ENCODE measurements around the gene ADAM12.

Gene ADAM12

DNA sequence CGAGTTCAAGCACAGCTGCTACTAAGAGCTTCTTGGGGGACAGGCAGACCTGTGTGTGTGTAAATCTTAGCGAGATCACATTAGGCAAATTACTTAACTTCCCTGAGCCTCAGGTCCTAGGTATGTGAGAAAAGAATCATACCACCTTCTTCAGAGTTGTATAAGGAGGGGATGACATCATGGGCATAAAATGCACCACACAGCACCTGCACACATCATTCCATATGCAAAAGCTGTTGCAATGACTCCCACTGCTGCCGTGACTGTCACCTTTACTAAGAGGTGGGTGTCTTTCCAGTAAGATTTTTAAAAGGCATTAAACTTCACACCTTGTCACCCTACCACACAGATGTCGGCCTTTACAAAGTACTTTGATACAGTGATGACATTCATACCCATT is 345.9 kb downstream of the ADAM12 start (continued):
- TF ChIP-seq ARNTL (CRISPR knock-in tag; IDR thresholded peaks at IDR 0.05; ENCODE audit: borderline replicate concordance, low read depth) (no peak), SNAI2 (CRISPR knock-in tag; IDR thresholded peaks at IDR 0.05) (no peak)
- TF ChIP-seq, protein P1, sequence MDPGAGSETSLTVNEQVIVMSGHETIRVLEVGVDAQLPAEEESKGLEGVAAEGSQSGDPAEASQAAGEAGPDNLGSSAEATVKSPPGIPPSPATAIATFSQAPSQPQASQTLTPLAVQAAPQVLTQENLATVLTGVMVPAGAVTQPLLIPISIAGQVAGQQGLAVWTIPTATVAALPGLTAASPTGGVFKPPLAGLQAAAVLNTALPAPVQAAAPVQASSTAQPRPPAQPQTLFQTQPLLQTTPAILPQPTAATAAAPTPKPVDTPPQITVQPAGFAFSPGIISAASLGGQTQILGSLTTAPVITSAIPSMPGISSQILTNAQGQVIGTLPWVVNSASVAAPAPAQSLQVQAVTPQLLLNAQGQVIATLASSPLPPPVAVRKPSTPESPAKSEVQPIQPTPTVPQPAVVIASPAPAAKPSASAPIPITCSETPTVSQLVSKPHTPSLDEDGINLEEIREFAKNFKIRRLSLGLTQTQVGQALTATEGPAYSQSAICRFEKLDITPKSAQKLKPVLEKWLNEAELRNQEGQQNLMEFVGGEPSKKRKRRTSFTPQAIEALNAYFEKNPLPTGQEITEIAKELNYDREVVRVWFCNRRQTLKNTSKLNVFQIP (CRISPR knock-in tag; IDR thresholded peaks at IDR 0.05; ENCODE audit: borderline replicate concordance, low read depth), result no peak

- TF ChIP-seq SNAI2 (CRISPR knock-in tag; IDR thresholded peaks at IDR 0.05), result no peak
- no peak for TF ChIP-seq BACH2 (CRISPR knock-in tag; IDR thresholded peaks at IDR 0.05; ENCODE audit: borderline replicate concordance)
- TF ChIP-seq OSR1 (CRISPR knock-in tag; IDR thresholded peaks at IDR 0.05), result no peak
- TF ChIP-seq ZFP30 (CRISPR knock-in tag; IDR thresholded peaks at IDR 0.05), result no peak
- no peak for TF ChIP-seq ZNF565 (CRISPR knock-in tag; conservative IDR thresholded peaks at IDR 0.05; ENCODE audit: low read depth)
- TF ChIP-seq PPARA (CRISPR knock-in tag; IDR thresholded peaks at IDR 0.05; ENCODE audit: borderline replicate concordance), result no peak
- TF ChIP-seq, protein P1 (CRISPR knock-in tag; IDR thresholded peaks at IDR 0.05; ENCODE audit: borderline replicate concordance, low read depth), result no peak
- TF ChIP-seq, protein P2, sequence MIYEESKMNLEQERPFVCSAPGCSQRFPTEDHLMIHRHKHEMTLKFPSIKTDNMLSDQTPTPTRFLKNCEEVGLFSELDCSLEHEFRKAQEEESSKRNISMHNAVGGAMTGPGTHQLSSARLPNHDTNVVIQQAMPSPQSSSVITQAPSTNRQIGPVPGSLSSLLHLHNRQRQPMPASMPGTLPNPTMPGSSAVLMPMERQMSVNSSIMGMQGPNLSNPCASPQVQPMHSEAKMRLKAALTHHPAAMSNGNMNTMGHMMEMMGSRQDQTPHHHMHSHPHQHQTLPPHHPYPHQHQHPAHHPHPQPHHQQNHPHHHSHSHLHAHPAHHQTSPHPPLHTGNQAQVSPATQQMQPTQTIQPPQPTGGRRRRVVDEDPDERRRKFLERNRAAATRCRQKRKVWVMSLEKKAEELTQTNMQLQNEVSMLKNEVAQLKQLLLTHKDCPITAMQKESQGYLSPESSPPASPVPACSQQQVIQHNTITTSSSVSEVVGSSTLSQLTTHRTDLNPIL (CRISPR knock-in tag; IDR thresholded peaks at IDR 0.05; ENCODE audit: low read depth), result no peak
- TF ChIP-seq ZFP3 (CRISPR knock-in tag; IDR thresholded peaks at IDR 0.05), result no peak
- TF ChIP-seq ZNF70 (CRISPR knock-in tag; IDR thresholded peaks at IDR 0.05), result no peak
- no peak for TF ChIP-seq TCF4 (CRISPR knock-in tag; IDR thresholded peaks at IDR 0.05; ENCODE audit: borderline replicate concordance)
- TF ChIP-seq ESRRG (CRISPR knock-in tag; IDR thresholded peaks at IDR 0.05), result no peak
- TF ChIP-seq PATZ1 (CRISPR knock-in tag; IDR thresholded peaks at IDR 0.05; ENCODE audit: borderline replicate concordance), result no peak
- no peak for TF ChIP-seq ISL1 (CRISPR knock-in tag; IDR thresholded peaks at IDR 0.05)
- TF ChIP-seq, protein P3, sequence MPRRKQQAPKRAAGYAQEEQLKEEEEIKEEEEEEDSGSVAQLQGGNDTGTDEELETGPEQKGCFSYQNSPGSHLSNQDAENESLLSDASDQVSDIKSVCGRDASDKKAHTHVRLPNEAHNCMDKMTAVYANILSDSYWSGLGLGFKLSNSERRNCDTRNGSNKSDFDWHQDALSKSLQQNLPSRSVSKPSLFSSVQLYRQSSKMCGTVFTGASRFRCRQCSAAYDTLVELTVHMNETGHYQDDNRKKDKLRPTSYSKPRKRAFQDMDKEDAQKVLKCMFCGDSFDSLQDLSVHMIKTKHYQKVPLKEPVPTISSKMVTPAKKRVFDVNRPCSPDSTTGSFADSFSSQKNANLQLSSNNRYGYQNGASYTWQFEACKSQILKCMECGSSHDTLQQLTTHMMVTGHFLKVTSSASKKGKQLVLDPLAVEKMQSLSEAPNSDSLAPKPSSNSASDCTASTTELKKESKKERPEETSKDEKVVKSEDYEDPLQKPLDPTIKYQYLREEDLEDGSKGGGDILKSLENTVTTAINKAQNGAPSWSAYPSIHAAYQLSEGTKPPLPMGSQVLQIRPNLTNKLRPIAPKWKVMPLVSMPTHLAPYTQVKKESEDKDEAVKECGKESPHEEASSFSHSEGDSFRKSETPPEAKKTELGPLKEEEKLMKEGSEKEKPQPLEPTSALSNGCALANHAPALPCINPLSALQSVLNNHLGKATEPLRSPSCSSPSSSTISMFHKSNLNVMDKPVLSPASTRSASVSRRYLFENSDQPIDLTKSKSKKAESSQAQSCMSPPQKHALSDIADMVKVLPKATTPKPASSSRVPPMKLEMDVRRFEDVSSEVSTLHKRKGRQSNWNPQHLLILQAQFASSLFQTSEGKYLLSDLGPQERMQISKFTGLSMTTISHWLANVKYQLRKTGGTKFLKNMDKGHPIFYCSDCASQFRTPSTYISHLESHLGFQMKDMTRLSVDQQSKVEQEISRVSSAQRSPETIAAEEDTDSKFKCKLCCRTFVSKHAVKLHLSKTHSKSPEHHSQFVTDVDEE (CRISPR knock-in tag; IDR thresholded peaks at IDR 0.05), result no peak
- TF ChIP-seq ZNF8 (CRISPR knock-in tag; IDR thresholded peaks at IDR 0.05), result no peak
- TF ChIP-seq ZC3H10 (CRISPR knock-in tag; IDR thresholded peaks at IDR 0.05), result no peak
- no peak for TF ChIP-seq RARB (CRISPR knock-in tag; IDR thresholded peaks at IDR 0.05)
- TF ChIP-seq ARNTL (CRISPR knock-in tag; IDR thresholded peaks at IDR 0.05; ENCODE audit: borderline replicate concordance, low read depth), result no peak
- TF ChIP-seq GLIS3 (CRISPR knock-in tag; IDR thresholded peaks at IDR 0.05), result no peak
- peak; percentile 71; the same call in 2 of the 3 replicates for ATAC-seq
Measured at GRCh38 chr10:126041804-126042231, 346.5 kb downstream of the ADAM12 start.

- ATAC-seq, result no peak
- TF ChIP-seq ZFP3 (CRISPR knock-in tag; IDR thresholded peaks at IDR 0.05), result no peak
- TF ChIP-seq, protein P3 (CRISPR knock-in tag; IDR thresholded peaks at IDR 0.05), result no peak
- TF ChIP-seq, protein P2 (CRISPR knock-in tag; IDR thresholded peaks at IDR 0.05; ENCODE audit: low read depth), result no peak
- TF ChIP-seq ISL1 (CRISPR knock-in tag; IDR thresholded peaks at IDR 0.05), result no peak
- no peak for TF ChIP-seq ZNF565 (CRISPR knock-in tag; conservative IDR thresholded peaks at IDR 0.05; ENCODE audit: low read depth)
- TF ChIP-seq, protein P4, sequence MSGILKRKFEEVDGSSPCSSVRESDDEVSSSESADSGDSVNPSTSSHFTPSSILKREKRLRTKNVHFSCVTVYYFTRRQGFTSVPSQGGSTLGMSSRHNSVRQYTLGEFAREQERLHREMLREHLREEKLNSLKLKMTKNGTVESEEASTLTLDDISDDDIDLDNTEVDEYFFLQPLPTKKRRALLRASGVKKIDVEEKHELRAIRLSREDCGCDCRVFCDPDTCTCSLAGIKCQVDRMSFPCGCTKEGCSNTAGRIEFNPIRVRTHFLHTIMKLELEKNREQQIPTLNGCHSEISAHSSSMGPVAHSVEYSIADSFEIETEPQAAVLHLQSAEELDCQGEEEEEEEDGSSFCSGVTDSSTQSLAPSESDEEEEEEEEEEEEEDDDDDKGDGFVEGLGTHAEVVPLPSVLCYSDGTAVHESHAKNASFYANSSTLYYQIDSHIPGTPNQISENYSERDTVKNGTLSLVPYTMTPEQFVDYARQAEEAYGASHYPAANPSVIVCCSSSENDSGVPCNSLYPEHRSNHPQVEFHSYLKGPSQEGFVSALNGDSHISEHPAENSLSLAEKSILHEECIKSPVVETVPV (CRISPR knock-in tag; IDR thresholded peaks at IDR 0.05), result no peak
- no peak for TF ChIP-seq GLIS3 (CRISPR knock-in tag; IDR thresholded peaks at IDR 0.05)
- TF ChIP-seq TCF4 (CRISPR knock-in tag; IDR thresholded peaks at IDR 0.05; ENCODE audit: borderline replicate concordance), result no peak
- TF ChIP-seq ZFP30 (CRISPR knock-in tag; IDR thresholded peaks at IDR 0.05), result no peak
- no peak for TF ChIP-seq ZC3H10 (CRISPR knock-in tag; IDR thresholded peaks at IDR 0.05)
Measured at GRCh38 chr10:126041117-126041516, 347.2 kb downstream of the ADAM12 start.
